B cell (primary cell): ENCODE results near the gene RNU1-4.

Experiments used
- EZH2 ChIP-seq: IDR thresholded peaks from 2 replicates; pipeline ENCODE4 v1.6.1; 2012; ENCODE audit warnings: borderline replicate concordance, low read depth, mild to moderate bottlenecking, moderate library complexity, low read length; ENCODE audit not compliant: insufficient read depth, poor library complexity, severe bottlenecking
- TF ChIP-seq, protein P1 (sequence below): fragments of 200-600 bp; IDR thresholded peaks from one replicate; pipeline ENCODE4 v1.8.0; 2022; ENCODE audit warnings: antibody characterized with exemption, mild to moderate bottlenecking

DNA sequence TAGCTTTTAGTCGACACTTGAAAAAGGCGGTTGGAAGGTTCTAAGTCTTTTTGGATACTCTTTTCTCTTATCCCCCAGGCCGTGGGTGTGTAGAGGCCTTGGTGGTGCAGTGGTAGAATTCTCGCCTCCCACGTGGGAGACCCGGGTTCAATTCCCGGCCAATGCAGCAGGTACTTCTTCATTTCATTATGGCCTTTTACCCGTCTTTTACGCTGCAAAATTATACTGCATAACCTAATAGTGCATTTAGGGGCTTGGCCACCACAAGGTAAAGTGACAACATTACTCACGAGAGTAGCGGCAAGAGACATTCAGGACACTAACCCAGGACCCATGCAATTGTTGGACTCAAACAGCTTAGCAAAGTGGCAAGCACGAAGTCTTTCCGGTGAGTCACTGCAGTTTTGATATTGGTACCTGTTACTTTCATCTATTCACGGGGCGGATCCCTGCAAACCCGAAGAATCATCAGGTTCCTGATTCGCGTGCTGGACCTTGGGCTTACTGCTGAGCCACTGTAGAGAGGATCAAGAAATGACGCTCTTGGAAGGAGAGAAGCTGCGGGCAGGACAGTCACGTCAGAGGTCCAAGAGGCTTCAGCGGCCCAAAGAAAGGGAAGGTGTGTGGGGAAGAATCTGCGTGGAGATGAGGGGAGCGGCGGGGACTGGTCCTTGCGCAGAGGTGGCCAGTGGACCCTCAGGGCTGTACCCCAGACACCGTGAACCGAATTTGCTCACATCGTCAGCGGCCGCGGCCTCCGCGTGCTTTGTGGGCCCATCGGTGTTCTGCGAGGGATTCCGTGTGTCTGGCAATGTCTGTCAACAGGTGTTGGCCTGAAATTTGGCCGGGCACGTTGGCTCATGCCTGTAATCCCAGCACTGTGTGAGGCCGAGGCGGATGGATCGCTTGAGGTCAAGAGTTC, 12.9 kb upstream of the RNU1-4 start:
- TF ChIP-seq, protein P1, sequence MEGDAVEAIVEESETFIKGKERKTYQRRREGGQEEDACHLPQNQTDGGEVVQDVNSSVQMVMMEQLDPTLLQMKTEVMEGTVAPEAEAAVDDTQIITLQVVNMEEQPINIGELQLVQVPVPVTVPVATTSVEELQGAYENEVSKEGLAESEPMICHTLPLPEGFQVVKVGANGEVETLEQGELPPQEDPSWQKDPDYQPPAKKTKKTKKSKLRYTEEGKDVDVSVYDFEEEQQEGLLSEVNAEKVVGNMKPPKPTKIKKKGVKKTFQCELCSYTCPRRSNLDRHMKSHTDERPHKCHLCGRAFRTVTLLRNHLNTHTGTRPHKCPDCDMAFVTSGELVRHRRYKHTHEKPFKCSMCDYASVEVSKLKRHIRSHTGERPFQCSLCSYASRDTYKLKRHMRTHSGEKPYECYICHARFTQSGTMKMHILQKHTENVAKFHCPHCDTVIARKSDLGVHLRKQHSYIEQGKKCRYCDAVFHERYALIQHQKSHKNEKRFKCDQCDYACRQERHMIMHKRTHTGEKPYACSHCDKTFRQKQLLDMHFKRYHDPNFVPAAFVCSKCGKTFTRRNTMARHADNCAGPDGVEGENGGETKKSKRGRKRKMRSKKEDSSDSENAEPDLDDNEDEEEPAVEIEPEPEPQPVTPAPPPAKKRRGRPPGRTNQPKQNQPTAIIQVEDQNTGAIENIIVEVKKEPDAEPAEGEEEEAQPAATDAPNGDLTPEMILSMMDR: no peak
- no peak for TF ChIP-seq EZH2
